ENCODE measurements around the gene CHST2. TPM values are rescaled to one million over a fixed set of nuclear protein-coding genes. Genes with fewer than 3 reads are reported as not detected.

CHST2 gene
- total and polyA plus RNA-seq, 9 donors, result 1.2 to 8.0 (median 5.6) TPM

- Histone ChIP-seq H3K9me3 (no peaks in the 10 kb centered on the region), H3K27ac (no peak overlapping the region), H3K4me3 (no peak overlapping the region), H3K36me3 (no peaks in the 10 kb centered on the region), H3K4me1 (ENCODE audit: insufficient read depth) (no peaks in the 10 kb centered on the region), H3K27me3 (no peaks in the 10 kb centered on the region)
- intact Hi-C loops (cut with DNase I), result no loop called here
- TF ChIP-seq POLR2A (IDR thresholded peaks at IDR 0.05), result no peak
- no peak for TF ChIP-seq CTCF (IDR thresholded peaks at IDR 0.05)
- TF ChIP-seq EP300 (IDR thresholded peaks at IDR 0.05), result no peak
- DNase-seq, result peak in 1 of 5 donors; percentile 18
- WGBS, 3 donors, result 55 to 84% (median 63%) methylated on average over 1 of the region's 1 CpG
These were observed 14.9 kb downstream of the CHST2 start for GRCh38 chr3:143134471-143134870.

- intact Hi-C loops (cut with DNase I), result no loop called here
- Histone ChIP-seq H3K4me3 (no peak overlapping the region), H3K9me3 (no peaks in the 10 kb centered on the region), H3K27me3 (no peaks in the 10 kb centered on the region), H3K36me3 (no peaks in the 10 kb centered on the region), H3K27ac (no peak overlapping the region), H3K4me1 (ENCODE audit: insufficient read depth) (no peaks in the 10 kb centered on the region)
- no peak for DNase-seq
- no peak for TF ChIP-seq POLR2A (IDR thresholded peaks at IDR 0.05)
- TF ChIP-seq EP300 (IDR thresholded peaks at IDR 0.05), result no peak
- TF ChIP-seq CTCF (IDR thresholded peaks at IDR 0.05), result no peak
- WGBS, 3 donors, result 21 to 33% (median 28%) methylated on average over 2 of the region's 2 CpGs
These were observed 15.6 kb downstream of the CHST2 start for GRCh38 chr3:143135150-143135549.

- no peak overlapping the region for H3K27ac ChIP-seq
- intact Hi-C loops (cut with DNase I), result no loop called here
- no peak for DNase-seq
- no peaks in the 10 kb centered on the region for H3K9me3 ChIP-seq
- H3K36me3 ChIP-seq, result no peaks in the 10 kb centered on the region
- no peaks in the 10 kb centered on the region for H3K27me3 ChIP-seq
- WGBS, 3 donors, result 75 to 98% (median 97%) methylated on average over 2 of the region's 2 CpGs
- no peak for TF ChIP-seq POLR2A (IDR thresholded peaks at IDR 0.05)
- TF ChIP-seq CTCF (IDR thresholded peaks at IDR 0.05), result no peak
- TF ChIP-seq EP300 (IDR thresholded peaks at IDR 0.05), result no peak
- H3K4me1 ChIP-seq (ENCODE audit: insufficient read depth), result no peaks in the 10 kb centered on the region
- no peak overlapping the region for H3K4me3 ChIP-seq
These were observed 18.0 kb downstream of the CHST2 start for GRCh38 chr3:143137435-143138036.

GRCh38 chr3:143138953-143139352, 19.4 kb downstream of the CHST2 start:
- intact Hi-C loops (cut with DNase I), result no loop called here
- H3K27me3 ChIP-seq, result no peaks in the 10 kb centered on the region
- no peak for DNase-seq
- H3K4me1 ChIP-seq (ENCODE audit: insufficient read depth), result no peaks in the 10 kb centered on the region
- no peaks in the 10 kb centered on the region for H3K36me3 ChIP-seq
- H3K9me3 ChIP-seq, result no peaks in the 10 kb centered on the region
- no peak overlapping the region for H3K27ac ChIP-seq
- no peak for TF ChIP-seq CTCF (IDR thresholded peaks at IDR 0.05)
- no peak for TF ChIP-seq EP300 (IDR thresholded peaks at IDR 0.05)
- no peak for TF ChIP-seq POLR2A (IDR thresholded peaks at IDR 0.05)
- no peak overlapping the region for H3K4me3 ChIP-seq
- 74 to 89% (median 84%) methylated on average over 3 of the region's 3 CpGs for WGBS, 3 donors

Measured in ovary (tissue), 9 donors.